Stimulated activated CD8-positive, alpha-beta memory T cell treated with anti-CD3 and anti-CD28 coated beads, Interleukin-4, amount 100 ng/mL, for 48 hours (primary cell): ENCODE measurements around the gene CYP19A1.
"Not testable (repeated sequence)": the region's sequence is repeated elsewhere in the genome, so short reads cannot be mapped to it uniquely, and the experiment has no call there.

Source experiments
- DNase-seq: peaks from one replicate; pipeline ENCODE4 v3.0.0-alpha.2; 2020

Gene CYP19A1

DNA sequence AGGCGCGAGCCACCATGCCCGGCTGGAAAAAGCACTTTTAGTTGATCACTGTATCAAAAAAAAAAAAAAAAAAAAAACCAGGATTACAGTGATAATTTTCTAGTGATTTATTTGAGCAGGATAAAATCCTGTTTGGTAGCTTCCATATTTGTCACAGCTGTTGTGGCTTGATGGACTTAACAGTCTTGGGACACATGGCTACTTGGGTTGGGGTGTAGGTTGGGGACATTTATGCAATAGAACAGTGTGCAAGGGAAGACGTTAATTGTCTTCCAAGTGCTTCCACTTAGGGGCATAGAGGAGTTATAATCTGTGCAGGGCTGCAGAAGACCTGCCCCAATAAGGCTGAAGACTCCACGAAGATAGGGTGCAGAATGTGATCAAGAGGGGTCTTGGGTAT lies 136.8 kb downstream of the CYP19A1 start:
- no peak for DNase-seq

DNA sequence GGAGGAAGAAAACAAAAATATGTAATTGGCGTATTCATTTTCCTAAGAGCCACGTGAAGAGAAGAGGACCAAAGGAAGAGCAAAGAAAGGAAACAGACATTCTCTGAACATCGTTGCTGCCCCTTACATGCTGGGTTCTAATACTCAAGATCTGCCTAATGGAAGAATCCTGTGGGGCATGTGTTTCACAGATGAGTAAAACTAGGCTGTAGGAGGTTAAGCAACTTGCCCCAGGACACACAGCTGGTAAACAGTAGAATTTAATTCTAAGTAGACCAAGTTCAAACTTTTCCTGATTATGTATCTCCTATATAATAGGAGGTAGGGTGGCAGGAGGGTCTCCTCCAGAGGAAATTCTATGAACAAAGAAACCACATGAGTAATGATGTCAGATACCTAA lies 137.6 kb downstream of the CYP19A1 start:
- DNase-seq = no peak

DNA sequence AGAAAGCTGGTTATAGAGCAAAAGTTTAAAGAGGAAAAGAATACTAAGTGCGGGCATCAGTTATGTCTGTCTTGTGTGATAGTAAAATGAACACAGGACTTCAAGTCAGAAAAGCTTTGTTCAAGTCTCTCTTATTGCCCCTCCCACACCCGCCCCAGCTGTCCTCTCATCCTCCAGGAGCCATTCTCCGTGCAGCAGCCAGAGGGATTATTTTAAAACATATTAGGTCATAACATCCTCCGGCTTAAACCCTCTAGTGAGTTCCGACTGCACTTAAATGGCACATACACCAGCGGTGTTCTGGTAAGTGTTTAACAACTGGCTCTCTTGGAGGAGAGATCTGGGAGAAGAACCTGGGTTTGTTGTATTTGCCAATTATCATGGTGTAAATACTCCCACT lies 138.9 kb downstream of the CYP19A1 start:
- no peak for DNase-seq

DNA sequence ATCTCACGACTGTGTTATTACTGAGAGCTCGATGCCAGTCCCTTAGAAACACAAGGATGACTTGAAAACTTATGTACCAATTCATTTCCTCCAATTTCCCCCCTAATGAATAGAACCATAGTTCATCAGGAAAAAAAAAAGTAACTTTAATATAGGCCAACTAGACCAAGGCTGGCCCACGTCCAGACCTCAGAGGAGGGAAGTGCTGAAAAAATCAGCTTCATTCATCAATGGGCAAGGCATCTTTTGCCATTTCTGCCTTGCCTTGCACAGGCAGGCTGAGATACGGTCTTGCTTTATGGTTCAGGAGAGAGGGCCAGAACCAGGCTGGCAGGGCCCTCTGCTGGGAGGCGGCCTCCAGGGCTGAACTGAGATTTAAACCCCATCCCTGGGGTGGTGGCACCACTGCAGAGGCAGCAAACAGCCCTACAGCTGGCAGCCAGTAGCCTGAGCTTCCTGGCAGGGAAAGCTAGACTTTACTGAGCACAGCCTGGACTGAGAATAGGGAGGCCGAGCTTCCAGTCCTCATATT lies 139.6 kb downstream of the CYP19A1 start:
- no peak for DNase-seq

DNA sequence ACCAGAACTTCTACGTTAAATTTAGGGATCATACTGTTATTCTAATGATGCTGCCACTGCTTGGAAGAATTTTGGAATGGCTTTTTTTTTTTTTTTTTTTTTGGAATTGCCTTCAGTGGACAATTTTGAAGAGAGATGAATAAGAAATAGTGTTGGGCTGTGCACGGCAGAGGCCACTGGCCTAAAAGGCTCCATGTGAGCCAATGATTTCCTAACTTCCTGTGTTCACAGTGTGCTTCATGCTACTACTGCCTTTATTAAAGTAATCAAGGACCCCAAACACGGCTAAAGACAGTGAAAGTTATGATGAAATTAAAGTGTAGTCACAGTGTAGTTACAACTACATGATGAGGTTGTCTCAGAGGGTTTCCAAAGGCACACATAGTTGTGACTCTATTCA lies 142.9 kb downstream of the CYP19A1 start:
- DNase-seq = no peak

DNA sequence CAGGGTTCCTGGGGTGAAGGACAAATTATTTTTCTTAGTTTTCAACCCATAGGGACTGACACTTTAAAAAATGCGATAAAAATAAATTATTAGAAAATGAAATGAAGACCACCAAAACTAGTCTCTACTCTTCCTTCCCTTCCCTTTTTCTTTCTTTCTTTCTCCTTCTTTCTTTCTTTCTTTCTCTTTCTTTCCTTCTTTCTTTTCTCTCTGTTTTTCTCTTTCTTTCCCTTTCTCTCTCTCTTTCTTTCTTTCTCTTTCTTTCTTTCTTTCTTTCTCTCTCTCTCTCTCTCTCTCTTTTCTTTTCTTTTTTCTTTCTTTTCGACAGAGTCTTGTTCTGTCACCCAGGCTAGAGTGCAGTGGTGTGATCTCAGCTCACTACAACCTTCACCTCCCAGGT lies 144.4 kb downstream of the CYP19A1 start:
- DNase-seq = no peak

DNA sequence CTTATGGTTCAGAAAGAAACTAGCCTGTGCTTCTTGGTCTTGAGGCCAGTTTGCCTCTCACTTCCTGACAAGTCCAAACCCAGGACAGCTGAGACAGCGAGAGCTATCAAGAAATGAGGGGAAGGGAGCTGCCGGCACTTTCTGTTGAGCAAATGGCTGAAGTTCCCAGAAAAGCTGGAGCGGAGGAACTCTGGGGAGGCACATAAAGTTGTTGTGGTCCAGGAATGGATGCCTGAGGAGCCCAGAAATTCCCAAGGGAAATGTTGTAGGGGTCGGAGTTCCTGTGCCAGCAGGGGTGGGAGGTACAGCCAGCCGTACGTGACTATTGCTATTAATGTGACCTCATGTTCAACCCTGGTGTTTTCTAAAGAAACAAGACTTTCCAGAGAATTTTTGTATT lies 144.9 kb downstream of the CYP19A1 start:
- DNase-seq = no peak

DNA sequence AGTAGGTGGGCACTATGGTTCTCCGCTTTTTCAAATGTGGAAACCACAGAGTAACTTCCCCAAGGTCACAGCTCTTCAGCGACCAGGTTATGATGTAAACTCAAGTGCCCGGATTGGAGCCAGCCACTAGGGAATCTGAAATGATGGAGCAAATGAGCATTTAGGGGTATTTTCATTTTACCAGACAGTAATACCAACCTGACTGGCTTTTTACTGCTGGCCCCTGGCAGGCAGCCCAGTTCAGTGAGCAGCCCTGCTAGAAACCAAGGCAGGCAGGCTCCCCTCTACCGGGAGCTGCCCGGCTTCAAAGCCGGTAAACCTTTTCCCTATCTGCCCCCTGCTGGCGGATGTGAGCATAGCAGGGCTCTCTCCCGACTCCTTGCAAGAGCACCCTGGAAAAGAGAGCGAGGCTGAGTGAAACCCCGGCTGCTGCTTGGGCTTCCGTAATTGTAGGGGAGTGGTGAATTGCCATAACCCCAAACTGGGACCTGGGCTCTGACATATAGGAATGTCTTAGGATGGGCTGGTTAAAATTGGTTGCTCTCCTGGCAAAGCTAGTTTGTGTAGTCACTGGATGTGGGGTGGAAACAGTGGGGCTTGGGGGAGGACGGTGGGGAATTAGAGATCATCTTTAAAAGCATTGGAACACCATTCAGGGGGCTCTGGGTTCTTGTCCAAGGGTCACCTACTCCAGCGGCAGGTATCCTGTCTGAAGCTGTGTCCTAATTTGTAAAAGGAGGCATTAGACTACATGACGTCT lies 145.7 kb downstream of the CYP19A1 start:
- peak; percentile 96 for DNase-seq

DNA sequence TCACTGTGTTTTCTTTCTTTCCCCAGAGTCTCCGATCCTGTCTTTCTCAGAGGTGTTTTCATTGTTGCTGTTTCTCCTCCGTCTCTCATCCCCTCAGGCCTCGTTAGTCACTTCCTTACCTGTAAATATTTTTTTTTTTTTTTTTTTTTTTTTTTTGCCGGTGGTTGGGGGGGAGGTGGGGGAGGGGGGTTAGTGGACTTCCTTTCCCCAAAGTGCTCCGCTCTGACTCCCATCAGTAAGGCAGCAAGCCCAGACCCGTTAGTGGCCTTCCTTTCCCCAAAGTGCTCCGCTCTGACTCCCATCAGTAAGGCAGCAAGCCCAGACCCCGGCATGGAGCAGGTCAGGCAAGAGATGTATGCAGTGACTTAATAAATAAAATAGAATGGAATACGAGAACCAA lies 146.6 kb downstream of the CYP19A1 start:
- DNase-seq = no peak

DNA sequence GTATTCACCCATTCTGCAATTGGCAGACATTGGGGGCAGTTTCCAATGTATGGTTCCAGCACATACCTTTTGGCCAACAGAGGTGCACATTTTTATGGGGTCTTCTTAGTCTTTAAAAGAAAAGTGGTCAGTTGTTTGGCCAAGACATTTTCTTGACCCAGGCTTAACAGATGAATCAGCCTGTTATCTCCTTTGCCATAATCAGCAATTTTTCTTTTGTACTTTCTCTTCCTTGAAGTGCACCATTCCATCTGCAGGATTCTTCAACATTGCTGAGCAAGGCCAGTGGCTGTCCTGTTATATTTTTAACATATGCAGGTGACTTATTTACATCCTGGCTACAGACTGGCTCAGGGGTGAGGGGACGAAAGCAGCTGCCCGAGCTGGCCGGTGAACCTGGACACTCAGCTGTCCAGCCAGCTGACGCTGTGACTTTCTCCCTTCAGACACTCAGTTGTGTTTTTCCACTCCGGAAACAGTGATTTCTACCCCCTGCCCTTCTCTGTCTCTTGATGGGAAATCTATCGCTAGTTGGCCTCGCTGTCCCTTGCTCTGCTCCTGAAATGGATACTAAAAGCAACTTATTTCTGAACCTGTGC lies 147.2 kb downstream of the CYP19A1 start:
- no peak for DNase-seq

DNA sequence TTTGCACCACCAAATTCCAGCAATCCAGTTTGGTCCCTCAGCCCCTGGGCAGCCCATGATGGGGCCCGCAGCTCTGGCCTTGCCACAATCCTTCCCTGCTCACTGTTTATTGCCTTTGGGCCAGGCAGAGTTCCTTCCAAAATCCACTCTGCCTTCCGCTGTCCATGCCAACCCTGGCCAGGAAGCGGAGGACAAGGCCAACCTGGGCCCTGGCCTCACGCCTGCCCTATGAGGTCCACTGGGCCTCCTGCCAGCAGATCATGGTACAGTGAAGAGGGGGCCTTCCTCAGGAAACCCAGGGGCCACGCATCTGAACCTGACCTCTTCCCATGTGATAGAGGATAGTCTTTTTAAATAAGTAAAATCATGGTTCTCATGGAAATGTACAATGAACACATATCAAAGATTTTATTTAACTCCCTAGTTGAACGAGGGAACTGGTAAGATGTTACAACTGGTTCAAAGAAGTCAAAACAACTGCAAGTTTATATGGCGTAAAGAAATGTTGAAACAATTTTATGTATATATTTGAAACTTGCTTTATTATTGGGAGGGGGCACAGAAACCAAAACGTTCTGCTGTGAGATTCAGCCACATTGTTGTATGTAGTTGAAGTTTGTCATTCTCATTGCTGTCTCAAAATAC lies 147.8 kb downstream of the CYP19A1 start:
- DNase-seq = no peak

DNA sequence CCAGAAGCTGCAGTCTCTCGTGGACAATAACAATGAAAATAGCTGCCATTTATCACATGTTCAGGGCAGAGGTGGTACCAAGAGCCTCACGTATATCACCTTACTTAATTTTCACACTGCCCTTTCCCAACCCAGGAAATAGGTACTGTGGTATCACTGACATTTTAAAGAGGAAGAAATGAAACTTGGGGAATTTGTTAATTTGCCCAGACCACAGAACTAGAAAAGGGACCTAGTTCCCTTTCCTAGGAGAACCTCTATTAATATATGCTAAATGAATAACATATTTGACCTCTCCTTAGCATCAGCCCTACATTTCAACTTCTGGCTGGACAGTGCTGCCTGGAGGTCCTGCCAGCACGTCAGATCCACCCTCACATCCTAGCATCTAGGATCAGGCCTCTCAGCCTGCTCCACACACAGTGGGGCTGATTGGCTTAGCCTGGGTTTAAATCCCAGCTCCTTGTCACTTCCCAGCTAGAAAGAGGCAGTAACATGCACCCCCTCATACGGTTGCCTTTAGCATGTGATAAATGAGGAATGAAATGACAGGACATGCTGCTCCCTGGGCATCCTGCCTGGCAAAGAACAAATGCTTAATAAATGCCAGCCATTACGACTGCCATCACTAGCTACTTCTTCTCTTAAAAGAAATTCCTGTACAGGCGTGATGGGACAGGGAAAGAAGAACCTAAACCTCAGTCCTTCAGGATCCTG lies 148.6 kb downstream of the CYP19A1 start:
- no peak for DNase-seq

DNA sequence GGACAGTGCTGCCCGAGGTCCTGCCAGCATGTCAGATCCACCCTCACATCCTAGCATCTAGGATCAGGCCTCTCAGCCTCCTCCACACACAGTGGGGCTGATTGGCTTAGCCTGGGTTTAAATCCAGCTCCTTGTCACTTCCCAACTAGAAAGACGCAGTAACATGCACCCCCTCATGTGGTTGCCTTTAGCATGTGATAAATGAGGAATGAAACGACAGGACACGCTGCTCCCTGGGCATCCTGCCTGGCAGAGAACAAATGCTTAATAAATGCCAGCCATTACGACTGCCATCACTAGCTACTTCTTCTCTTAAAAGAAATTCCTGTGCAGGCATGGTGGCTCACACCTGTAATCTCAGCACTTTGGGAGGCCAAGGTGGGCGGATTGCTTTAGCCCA lies 149.6 kb downstream of the CYP19A1 start:
- not testable (repeated sequence) for DNase-seq

DNA sequence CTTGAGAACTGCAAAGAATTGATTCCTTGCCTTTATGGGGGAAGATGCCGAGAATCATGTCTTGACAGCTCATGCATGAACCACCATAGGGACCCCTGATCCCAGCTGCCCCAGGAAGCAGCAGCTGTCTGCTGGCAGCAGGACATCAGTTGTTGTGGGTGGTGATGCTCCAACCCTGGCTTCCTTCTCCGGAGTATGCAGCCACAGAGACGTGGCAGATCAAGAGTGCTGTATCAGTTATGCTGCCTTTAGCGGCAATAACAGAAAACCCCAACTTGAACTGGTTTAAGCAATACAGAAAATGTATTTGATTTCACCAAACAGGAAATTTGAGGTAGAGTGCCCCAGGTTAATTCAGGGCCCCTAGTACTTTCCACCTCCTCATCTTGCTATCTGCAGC lies 151.5 kb downstream of the CYP19A1 start:
- DNase-seq = no peak

DNA sequence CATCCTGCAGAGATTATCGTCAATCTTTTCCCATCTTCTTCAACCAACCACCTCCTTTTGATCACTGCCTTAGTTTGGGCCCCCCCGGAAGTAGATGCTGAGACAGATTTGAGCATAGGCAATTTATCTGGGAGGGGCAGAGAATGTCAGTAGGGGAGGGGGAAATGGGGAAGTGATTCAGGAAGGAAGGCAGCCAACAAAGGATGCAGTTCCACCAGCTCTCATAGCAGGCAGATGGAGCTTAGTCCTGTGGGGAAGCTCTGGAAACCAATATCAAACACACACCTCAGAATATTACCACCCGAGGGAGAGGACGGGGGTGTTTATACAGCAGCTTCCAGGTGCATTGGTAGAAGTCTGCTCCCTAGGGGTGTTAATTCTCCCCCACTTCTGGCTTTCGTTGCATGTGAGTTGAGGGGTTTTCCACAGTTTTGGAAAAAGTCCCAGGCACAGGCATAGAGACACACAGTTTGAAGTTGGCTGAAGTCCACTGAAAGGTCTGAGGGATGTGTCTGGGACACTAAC lies 152.2 kb downstream of the CYP19A1 start:
- DNase-seq = no peak

DNA sequence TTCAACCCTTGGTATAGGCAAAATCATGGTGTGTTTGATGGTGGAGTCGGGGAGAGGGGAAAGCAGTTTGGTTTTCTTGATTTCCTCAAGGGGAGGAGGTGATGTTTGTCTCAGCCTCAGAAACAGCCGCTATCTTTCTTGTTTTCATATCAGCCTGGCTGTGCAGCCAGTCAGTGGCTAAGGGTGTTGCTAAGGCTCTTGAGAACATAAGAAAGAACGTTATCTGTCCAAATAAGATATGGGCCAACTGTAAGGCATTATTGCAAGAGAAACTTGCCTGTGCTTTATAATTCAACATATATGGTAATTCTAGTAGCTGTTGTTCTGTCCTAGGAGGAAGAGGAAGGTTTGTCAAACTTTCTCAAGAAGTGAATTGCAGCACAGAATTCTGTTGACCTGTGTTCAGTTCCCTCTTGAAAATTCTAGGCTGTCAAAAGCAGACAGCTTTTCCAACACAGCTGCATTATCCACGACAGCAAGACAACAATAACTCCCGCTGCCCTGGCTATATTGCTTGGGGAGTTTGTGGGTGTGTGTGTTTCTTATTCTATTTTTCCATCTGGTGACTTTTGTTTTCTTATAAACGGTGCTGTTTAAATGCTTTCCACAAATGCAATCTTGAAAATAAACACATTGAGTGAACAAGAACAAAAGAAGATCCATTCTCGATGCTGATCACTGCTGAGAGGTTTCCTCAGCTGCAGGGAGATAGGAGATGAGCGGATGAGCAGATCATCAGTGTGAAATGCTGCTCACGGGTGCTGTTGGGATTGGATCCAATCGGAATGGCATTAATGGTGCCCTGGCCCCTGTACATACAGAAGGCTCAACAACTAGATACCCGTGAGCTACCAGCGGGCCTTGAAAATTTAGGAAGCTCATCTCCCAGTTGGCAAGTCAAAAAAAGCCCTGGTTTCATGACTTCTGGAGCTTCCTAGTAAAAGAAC lies 152.9 kb downstream of the CYP19A1 start:
- DNase-seq = no peak

DNA sequence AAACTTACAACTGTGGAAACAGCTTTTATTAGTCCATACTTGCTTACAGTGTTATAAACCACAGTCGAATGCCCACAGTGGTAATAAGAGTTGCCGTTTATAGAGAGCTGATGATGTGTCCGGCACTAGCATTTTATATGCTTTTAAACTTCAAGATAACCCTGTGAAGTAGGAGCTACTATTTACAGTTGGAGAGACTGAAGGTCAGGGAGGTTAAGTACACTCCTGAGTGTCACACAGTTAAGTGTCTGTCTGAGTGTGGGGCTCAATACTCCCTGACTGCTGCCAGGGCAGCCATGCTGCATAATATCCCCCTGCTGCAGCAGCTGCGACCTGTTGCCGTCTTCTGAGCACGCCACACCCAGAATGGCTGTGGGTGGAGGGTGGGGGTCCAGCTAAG lies 153.8 kb downstream of the CYP19A1 start:
- no peak for DNase-seq

DNA sequence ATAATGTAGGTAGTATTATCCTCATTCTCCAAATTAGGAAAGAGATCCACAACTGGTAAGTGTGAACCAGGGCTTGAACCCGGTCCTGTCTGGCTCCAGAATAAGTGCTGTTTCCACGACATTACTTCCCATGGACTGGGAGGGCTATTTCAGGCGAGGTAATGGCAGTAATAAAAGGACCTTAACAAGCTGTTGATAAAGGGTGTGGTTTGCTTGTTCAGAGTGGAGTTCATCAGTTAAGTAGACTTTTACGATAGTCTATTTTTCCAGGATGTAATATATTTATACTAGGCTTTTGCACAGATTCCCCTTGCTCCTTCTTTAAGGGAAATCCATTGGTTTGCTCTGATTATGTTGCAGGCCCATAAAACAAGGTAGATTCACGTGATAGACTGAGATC lies 155.3 kb downstream of the CYP19A1 start:
- DNase-seq = no peak

DNA sequence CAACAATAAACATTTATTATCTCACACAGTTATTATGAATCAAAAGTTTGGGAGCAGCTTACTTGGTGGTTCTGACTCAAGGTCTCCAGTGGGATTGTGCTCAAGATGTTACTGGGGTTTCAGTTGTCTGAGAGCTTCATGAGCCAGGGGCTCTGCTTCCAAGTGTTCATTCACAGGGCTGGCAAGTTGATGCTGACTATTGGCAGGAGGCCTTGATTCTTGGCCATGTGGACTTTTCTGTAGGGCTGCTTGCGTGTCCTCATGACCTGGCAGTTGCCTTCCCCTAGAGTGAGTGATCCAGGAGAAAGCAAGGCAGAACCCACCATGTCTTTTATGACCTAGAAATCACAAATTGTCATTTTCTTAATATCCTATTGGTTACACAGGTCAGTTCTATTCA lies 156.5 kb downstream of the CYP19A1 start:
- DNase-seq = no peak

DNA sequence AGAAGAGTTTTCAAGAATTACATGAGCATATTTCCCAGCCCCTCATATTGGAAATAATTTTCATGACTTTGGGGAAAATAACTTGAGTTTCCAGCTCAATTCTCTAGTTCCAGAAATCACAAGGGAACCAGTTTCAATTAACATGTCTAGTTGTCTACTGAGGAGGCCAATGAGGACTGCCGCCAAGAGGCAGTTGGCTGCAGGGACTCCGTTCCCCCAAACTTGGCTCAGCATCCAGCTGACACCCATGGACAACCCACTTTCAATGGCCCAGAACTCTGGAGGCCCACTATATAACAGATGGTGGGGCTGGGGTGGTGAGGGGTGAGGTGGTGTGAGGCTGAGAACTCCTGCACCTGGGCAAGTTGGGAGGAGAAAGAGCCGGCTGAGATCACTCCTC lies 157.2 kb downstream of the CYP19A1 start:
- DNase-seq = no peak

DNA sequence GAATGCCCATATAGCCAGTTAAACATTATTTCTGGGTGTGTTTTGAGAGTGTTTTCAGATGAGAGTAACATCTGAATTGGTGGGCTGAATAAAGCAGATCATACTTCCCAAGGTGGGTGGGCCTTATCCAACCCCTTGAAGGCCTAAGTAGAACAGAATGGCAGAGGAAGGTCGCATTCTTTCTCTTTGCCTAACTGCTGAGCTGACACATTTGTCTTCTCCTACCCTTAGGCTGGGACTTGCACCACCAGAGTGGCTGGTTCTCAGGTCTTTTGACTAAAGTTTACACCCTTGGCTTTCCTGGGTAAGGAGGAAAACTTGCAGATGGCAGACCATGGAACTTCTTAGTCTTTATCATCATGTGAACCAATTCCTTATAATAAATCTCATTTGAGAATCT lies 157.9 kb downstream of the CYP19A1 start:
- no peak for DNase-seq

DNA sequence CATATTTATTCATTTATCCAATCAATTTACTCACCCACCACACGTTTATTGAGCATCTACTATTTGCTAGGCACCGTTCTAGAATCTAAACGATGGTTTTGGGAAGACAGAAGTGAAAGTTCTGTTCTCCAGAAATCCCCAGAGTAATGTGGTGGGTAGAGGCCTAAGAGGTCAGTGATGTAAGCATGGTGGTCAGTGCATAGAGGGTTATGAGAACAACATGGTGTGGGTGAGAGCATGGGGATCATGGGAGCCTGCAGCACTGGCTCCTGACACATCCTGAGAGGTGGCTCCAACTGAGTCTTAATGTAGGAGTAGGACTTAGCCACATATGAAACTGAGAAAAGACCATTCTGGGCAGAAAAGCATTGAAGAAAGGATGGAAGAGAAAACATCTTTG lies 158.4 kb downstream of the CYP19A1 start:
- DNase-seq = no peak
